ENCODE measurements around the gene PADI2.
"Not testable (repeated sequence)": the region's sequence is repeated elsewhere in the genome, so short reads cannot be mapped to it uniquely, and the experiment has no call there.

The PADI2 gene

DNA sequence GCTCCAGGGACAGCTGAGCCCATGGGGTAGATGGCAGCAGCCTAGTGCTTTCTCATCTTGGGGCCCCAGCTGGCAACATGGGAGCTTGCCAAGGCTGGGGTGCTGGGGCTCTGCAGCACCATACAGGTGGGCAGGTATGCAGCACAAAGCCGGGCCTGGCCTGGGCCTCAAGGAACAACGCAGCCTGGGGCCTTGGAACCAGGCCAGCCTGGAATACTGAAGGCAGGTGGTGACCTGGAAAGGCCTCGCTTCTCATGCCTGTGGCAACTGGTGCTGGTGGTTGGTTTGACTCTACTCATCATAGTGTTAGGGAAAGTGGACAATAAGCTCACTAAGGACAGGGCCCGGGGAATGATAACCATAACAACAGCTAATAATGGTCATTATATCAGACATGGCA, 38.4 kb downstream of the PADI2 start:
- DNase-seq: no peak

DNA sequence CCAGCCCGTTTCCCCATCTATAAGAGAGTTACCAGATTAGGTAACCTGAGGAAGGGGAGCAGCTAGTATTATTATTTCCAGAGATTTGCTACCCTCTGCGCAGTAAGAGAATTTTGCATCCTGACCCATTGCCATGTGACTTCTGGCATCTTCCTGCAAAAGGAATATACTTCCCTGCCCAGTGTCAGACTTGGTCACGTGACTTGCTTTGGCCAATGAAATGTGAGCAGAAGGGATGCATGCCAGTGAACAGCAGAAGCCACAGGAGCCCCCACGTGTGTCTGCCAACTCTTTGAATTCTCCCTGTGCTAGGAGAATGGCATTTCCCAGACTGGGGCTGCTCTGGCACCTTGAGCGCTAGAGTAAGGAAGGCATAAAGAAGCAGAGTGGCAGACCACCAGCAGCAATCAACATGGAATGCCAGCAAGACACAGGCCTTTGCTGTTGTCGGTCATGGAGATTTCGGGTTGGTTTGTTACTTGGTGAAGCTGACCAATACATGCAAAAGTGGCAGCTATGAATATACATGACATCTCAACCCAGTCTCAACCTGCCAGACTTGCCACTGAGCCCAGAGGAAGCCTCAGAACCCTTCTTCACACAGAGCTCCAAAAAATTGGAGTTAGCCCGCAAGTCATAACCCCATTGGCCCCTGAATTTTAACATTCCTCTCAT, 39.0 kb downstream of the PADI2 start:
- DNase-seq: no peak

DNA sequence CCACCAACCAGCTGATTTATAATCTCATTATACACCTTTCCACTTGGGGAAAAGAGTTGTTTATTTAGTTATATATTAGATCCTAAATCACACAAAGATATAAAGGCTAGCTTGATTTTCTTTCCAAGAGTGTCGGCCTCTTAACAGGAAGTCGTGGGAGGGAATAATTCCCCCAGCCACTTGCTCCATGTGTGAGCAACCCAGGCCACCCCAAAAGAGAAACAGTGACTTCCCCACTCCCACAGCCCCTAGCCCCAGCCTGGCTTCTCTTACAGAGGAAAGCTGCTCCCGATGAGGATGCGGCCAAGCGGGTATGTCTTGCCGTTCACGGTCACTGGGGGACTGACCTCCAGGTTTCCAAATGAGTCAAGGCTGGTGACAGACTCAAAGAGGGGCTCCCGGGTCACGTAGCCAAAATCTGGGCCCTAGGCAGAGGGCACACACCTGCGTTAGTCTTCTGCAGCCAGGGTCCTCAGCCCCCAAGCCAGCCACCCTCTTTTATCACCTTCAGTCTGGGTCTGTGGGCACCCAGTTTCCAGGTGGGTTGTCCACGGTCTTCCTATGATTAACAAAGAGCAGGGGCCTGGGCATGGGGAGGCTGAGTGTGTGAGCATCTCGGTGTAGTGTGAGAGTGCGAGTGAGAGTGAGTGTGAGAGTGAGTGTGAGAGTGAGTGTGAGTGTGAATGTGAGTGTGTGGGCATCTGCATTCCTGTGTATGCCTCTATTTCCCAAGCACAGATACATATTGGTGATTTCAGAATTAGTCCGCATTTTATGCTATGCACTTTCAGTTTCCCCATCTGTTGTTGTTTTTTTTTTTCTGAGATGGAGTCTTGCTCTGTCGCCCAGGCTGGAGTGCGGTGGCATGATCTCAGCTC, 40.0 kb downstream of the PADI2 start:
- DNase-seq: no peak

DNA sequence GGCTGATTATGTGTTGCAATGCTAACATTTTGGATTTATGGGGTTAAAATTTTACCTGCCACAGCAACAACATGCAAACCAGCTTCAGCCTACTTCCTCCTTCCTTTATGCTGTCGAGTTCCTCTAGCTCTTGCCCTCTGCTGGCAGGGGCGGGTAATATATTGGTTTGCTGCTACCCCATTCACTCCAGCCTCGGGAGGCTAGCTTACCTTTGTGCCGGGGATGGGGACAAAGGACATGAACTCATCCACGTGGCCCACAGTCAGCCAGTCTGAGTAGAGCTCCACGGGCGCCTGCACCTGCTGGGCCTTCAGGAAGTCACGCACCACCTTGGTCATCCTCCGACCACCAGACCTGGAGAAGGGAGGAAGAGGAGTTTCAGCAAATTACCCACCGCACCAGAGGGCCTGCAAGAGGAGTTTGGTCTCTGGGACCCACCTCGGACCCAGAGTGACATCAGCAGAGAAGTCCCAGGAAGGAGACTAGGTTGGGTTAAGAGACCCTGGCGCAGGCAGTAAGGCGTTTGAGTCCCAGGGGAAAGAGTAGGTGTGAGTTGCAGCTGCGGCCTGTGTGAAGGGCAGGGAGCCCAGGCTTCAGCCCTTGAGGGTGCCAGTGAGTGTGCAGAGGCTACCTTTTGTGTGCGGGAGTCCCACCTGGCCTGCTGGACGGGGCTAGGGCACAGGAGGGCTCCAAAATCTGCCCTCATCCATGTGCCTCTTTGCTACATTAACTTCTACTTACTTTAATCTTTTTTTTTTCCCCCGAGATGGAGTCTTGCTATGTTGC, 43.6 kb downstream of the PADI2 start:
- peak; percentile 68 for DNase-seq

DNA sequence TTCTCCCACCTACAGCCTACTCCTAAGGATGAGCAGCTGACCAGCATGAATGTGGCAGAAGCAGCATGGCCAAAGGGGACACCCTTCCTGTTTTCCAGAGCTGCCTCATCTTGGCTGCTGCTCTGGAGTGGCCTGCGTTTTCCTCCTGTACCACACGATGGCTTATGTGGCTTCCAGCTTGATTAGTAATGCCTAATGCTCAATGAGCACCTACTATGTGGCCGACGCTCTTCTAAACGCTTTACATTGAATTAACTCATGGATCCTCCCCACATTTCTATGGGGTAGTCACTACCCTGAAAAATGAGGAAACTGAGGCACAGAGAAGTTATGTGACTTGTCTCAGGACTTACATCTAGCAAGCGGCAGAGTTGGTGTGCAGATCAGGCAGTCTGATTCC, 47.5 kb downstream of the PADI2 start:
- DNase-seq: no peak

DNA sequence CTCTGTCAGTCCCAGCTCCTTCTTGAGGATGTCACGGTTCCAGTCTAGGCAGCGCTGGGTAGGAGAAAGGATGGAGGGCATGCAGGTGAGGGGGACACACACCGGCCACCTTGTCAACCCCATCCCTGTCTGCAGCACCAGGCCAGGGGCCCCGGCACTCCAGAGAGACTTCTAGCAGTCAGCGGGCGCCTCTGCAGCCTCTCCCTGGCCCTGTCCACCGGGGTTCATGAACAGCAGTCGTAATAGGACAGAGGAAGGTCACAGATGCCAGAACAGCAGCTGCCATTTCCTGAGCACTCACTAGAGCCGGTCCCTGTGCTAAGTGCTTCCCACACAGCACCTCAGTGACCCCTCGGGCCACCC, 49.1 kb downstream of the PADI2 start:
- DNase-seq: no peak

DNA sequence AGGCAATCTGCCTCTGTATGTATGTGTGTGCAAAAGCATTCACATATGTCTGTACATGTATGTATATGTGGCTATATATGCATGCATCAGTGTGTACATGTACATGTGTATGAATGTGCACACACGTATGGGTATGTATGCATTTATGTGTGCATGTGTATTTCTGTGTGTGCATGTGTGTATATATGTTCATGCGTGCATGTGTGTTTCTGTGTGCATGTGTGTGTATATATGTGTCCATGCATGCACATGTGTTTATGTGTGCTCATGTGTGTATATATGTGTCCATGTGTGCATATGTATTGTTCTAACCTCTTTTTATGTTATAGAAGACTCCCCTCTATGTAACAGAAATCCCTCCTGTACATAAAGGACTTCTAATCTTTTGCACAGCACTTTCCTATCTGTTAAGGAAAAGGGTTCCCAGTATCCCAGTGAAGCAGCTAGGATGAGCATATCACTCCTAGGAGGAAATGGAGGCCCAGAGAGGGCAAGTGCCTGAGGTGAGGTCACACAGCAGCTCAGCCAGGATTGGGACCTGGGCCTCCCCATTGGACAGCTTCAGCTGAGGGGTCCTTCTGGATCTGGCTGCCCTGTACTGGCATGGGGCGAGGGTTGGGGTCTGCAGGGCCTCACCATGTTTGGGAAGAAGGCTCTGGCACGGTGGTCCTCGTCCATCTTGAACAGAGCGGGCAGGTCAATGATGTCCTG, 49.6 kb downstream of the PADI2 start:
- DNase-seq: no peak

DNA sequence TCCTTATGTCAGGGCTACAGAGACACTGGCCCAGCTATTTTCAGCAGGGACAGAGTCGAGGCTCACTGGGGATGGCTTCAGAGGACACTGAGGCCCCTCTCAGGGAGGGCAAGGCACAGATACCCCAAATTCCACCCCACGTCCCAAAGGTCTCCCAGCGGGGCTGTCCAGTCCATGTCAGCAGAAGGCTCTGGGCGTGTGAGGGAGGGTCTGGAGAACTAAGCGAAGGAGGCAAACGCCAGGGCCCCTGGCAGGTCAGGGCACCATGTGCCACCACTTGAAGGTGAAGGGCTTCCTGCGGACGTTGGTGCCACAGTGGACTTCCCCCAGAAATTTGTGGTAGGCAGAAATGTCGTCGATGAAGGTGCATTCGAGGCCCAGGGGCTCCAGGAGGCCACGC, 50.5 kb downstream of the PADI2 start:
- DNase-seq: no peak

DNA sequence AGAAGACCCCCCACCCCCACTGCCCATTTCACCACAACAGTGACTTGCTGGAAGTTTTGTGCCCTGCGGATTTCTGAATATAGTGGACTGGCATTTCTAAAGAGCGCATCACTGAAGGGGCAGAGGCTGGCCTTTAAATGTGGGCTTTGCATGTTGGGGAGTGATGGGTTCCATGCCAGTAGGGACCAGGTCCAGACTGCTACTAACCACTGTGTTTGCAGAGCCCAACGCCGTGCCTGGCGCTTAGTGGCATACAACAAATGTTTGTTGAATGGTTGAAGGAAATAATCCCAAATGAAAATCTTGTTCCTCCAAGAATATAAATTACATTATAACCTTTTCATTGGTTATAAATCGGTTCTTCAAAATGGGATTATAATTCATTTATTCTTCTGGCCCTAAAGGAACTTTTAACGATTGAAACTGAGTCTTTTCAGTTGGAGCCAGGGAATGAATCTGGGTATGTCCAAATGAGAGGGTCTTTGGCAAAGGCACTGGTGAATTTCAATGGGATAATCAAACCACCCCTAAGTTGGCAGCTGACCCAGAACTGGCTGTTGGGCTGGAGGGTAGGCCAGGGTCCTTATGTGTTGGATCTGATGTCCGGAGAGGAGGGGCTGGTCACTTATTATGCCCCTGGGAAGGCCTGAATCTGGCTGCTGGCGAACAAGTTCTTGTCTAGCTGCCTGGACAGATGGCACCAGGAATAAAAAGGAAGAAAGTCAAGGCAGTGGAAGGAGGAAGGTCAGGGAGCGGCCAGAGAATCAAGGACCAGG, 51.6 kb downstream of the PADI2 start:
- no peak for DNase-seq

DNA sequence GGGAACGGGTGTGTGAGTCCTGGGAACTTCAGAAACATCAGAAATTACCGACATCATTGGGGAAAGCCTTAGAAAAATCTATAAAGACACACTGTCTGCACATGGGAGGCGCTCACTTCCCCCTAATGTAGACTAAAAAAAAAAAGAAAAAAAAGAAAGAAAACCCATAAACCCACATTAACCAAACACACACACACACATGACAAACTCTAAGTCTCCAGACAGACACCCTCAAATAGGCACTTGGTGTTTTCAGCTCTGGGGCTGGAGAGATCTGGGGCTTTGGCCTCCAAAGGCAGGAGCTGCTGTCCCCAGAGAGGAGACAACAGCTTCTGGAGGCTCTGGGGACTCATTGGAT, 52.2 kb downstream of the PADI2 start:
- DNase-seq: no peak

DNA sequence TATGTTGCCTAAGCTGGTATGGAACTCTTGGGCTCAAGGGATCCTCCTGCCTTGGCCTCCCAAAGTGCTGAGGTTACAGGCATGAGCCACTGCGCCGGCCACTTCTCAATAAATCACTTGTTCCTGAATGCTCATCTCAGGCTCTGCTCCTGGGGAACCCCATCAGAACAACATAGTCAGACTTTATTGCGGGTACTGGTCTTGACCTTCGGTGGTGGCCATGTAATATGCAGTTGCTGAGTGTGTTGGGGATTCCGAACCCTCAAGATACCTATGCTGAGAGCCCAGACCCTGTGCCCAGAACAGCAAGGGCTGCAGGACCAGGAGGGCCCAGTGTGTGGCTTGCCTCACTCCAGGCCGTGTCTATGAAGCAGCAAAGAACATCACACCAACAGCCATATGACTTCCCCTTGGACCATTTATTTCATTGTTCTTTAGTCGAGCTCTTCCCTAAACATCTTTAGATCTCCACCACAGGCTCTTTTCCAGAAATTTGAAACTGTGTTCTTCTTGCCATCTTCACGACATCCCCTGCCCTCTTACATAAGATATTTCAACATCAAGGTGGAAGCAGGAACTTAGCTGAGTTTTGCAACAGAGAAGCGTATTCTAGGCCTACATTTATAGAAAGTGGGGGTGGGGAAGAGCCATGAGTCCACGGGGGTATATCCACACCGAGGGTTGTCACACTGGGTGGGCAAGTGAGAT, 52.7 kb downstream of the PADI2 start:
- no peak for DNase-seq

DNA sequence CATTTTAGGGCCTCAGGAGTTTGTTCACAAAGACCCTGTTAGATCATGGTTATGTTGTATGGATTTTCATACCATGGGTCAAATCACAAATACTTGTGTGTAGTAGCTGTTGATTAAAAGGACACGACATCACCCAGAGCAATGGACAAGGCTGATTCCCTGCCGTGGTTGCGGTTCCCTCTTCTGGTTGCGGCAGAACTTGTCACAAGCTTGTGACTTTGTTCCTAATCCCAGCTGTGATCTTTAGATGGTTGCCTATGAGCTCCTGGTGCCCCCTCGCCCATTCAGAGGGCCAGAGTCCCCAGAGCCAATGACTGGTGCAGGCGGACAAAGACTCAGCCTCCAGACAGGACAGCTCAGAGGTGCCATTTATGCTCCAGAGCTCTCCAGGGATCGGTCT, 53.6 kb downstream of the PADI2 start:
- no peak for DNase-seq

DNA sequence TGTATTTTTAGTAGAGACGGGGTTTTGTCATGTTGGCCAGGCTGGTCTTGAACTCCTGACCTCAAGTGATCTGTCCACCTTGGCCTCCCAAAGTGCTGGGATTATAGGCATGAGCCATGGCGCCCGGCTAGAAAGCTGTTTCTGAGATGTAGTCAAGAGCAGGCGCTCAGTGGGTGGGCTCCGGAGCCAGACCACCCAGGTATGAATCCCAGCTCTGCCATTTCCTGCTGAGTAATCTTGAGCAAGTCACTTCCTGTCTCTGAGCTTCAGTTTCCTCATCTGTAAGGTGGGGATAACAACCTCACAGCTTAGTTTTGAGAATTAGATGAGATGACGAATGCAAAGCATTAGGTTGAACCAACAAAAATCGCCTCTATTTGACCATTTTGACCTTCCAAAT, 56.5 kb downstream of the PADI2 start:
- DNase-seq: not testable (repeated sequence)

DNA sequence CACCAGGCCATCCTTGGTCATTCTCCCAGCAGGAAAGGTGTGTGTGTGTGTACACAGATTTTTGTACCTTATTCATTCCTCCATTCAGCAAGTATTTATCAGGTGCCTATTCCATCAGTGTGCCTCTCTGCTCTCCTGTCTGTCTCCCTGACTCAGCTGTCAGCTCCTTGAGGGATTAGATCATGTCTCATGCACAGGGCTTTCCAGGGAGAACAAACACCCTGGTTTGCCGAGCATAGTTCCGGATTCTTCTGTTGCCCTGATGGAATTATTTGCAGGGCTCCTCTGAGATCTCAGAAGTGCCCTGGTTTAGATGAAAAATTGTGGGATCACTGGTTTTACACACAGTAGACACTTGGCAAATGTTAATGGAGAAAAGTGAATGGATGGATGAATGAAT, 57.4 kb downstream of the PADI2 start:
- DNase-seq: no peak

DNA sequence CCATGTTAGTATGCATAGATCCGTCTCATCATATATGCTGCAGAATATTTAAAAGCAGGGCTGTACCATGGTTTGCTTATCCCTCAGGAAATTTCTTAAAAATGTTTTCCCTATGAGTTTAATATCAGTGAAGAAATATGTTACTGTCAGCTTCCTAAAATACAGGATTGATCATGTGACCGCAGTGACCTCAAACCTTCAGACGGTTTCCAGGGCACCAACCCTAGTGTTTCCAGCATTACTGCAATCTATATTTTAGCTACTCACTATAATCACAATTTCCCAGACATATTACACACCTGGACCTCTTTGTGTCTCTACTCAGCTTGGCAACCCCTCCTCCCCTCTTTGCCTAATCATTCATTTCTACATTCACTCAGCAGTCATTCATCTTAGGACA, 57.8 kb downstream of the PADI2 start:
- no peak for DNase-seq

DNA sequence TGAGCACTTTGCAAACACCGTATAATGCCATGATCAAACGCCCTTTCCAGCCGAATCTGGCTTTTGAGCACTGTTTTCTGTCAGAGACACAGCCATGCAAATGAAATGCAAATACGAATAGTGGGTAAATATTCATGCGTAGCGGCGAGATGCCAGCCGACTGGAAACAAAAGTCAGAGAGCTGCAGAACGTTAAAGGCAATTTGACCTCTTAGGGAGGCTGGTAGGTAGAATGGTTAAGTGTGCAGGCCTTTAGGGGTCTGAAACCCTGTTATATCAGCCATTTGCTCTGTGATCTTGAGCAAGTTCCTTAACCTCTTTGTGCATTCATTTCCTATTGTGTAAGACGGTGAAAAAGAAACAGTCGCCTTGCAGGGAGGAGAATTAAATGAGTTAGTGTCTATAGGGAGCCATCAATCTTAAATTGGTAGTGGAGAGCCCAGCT, 58.9 kb downstream of the PADI2 start:
- no peak for DNase-seq

DNA sequence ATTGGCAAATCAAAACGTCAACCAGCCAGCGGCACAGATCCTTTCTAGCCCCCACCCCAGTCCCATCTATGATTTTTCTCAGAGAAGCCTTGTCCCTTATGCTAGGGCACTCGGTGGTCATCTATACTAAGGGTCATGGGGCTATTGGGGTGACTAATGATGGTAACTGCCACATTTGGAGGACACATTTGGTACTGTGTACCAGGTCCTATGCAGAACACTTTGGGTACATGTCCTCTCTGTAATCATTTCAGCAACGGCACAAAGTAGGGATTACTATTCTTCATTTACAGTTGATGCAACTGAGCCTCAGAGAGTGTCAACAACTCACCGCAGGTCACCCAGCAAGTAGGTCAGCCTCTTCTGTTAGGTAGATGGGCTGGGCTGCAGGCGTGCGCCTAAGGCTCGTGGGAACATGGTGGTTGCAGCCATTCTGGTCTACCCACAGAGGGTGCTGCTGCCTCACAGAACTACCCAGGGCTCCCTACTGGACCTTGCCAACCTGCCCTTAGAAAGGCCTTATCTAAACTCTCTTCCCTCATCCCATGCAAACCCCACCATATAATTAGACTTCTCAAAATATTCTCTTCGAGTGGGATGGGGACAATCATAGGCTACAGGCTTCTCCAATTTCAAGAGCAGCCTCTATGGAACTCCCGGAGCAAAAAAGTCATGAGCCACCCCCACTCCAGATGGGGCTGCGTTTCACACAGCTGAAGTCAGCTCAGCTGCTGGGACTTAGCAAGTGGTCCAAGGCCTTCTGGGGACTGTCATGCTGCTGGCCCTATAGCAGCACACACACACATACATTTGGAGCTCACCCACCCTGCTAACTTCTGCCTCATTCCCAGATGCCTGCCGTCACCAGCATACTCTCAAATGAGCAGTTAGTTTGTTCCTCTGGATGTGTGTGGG, 59.6 kb downstream of the PADI2 start:
- DNase-seq: peak; percentile 91

DNA sequence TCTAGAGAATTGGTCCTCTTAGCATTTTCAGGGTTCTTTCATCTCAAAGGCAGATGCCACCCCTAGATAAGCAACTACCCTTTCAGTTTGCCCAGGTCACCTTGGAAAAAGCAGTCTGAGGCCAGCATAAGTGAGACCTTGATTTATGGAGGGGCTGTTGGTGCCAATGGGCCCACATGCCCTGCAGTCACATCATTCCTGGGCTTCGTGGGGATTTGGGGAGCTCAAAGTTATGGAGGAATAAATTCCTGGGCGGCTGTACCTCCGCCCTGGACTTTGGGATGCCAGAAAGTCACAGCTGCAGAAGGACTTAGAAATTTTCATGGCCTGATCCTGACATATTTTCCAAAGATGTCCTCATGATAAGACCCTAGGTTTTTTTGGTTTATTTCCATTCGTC, 62.7 kb downstream of the PADI2 start:
- DNase-seq: no peak

DNA sequence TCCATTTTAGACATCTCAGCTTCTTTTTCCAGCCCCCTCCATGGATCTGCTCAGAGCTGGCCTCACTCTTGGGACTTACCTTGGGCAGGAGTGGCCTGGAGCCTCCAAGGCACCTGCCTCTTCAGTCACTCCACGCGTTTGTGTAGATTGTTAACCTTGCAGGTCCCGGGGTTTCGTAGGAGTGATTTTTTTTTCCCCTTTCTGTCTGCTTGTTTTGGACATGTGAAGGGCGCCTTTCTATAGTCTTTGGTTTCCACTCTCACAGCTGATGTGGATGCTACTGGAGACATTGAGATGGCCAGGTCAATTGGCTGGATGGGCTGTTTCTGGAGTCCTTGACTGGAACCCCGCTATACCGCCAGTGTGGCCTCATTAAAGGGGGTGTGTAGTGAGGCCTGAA, 63.5 kb downstream of the PADI2 start:
- DNase-seq: no peak

DNA sequence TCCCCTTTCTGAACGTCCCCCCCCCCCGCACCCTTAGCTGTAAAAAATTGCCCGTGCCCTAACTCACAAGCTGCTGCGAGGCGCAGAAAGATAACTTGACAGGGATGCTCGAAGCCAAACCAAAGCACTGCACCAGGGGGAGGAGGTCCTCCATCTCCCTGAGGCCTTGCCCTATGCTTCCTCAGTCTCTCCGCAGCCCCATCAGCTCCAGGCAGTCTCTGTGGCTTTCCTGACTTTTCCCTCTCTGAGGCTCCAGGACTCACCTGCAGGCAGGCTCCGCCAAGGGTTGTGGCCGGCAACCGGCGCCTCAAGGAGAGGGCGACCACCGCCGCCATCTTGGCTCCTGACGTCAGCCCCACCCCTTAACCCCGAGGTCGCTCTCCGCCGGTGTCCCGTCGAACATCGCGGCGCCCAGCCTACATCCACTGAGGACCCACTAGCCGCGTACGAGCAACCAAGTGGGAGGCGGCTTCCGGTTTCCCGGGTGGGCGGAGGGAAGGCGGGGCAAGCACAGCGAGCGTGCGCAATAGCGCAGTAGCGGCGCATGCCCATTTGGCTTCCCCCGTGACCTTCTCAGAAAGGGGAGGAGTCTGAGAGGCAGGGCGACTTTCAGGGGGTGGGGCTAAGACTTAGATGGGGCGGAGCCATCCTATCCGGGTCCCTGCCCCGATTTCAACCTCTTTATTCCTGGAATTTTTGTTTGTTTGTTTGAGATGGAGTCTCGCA, 65.4 kb downstream of the PADI2 start, which contains the start of gene SDHB:
TSS of gene SDHB (minus strand) at position 348 of the 726 bp plus-strand sequence. CDS start at position 335, 13 bp downstream.
- peak; percentile 99 for DNase-seq
